GM19395 (cell line): ENCODE data around the gene RUNX1.
A peak's percentile ranks its signal among the peaks of the same experiment; 100 is the strongest.

Experiments
- ATAC-seq: cut with Tn5 transposase; IDR thresholded peaks from one replicate; pipeline ENCODE4 v1.9.1; 2021; ENCODE audit warnings: mild to moderate bottlenecking, moderate library complexity; ENCODE audit not compliant: unreplicated experiment

Gene RUNX1

DNA sequence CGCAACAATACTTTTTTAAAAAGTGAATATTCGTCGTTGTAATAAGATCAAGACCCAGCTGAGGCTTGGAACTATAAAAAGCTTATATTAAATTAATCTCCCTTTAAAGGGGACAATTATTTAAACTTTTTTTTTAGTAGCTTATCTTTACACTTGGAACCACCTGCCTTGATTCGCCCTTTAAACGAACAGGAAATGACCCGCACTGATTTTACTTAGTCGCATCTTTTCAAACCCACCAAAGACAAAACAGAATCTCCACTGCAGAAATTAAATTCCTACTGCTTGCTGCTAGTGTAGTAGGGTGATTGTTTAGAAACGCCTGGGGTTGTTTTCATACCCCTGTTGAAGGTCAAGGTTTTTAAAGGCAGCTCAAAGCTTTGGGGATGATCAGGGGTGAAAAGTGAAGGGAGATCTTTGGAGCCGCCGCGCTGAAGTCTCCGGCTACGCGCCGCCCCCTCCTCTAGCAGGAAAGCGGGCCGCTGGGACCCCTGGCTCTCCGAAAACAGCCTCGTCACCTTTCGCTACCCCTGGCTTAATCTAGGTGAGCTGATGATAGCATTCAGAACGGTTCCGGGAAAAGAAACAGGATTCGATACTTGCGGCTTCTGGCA, 163.4 kb downstream of the RUNX1 start:
- no peak for ATAC-seq

DNA sequence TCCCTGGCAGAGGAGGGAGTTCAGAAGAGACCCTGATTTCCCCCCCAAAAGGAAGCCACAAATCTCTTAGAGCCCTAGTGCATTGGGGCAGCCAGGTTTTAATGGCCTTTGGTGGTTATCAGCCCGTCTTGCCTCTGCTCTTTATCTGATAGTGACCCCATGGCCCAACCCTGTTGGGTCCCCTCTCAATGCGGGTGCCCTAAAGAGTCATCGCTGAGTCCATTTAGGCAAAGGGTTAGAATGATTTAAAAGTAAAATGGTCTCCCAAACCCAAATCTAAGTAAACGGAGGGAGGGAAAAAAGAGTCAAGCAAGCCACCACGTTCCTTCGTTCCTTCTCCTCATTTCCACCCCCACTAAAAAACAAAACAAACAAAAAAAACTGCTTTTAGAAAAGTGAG, 164.0 kb downstream of the RUNX1 start:
- ATAC-seq, result no peak

DNA sequence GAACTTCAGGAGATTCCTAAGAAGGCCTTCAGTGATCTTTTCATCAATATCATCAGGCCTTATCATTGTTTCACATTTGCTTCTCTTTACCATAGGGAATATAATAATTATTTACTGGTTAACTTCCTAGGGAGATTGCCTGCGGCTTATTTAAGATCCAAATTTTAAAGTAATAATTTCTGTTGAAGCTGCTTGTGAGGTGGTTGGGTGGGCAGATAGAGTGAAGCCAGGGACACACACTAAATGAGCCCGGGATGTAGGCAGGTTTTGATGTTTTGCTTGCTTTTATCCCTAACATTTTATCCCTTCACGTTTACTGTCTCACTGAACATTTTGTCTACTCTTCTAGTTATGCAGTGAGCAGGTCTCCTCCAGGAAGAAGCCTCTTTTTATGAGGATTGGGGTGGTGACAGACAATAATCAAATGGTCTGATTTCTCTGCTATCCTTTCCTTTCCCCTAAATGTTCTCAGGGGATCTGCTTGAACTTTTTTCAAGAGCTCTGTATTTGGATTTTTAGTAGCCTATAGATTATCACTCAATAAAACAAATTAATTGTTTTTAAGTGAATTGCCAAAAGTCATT, 164.7 kb downstream of the RUNX1 start:
- ATAC-seq, result no peak

DNA sequence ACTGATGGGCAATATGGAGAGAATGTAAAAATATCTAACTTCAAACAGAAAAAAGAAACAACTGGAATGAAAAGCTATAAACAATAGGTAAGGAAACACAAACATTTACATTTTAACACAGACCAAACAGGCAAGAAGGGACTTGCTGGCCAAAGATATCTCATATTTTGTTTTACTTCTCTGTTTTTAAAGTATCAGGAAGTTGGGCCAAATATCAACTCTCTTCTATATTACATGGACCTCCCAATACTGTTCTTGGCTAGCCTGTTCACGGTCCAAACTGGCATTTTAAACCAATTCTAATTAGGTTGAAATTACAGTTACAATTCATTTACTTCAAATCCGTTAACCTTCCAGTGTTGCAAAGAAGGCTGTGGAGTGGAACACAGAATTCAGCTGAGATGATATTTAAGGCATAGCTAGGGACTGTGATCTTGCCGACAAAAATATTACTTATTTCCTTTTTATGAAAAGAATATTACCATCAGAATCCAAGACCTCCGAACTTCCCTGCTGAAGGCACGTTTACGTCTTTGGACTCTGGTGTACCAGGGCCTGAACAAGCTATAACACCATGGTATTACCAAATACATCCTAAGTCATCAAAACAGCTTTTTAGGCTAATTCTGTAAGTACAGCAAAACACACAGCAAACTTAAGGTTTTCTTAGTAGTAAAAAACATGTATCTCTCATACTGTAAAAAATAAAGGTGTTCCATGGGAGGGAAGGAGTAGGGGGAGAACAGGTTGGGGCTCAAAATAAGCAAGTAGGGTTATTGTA, 165.4 kb downstream of the RUNX1 start:
- ATAC-seq, result no peak

DNA sequence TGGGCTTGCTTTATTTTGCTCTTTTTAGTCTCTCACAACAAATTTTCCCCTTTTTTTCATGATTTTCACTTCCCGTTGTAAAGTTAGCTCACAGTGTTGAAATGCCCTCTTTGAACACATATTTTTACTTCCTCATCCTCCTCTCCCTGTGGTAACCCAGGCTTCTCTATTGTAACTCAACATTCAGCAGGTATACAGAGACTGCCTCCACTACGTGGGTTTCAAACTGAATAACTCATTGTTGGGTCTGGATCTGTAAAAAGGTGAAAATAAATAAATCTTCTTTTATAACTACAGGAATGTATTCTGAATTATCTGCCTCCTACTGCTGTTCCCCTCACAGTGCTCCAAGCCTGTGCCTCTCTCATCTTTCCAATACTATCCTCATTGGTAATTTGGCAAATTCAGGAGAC, 166.4 kb downstream of the RUNX1 start:
- ATAC-seq, result peak; percentile 52

DNA sequence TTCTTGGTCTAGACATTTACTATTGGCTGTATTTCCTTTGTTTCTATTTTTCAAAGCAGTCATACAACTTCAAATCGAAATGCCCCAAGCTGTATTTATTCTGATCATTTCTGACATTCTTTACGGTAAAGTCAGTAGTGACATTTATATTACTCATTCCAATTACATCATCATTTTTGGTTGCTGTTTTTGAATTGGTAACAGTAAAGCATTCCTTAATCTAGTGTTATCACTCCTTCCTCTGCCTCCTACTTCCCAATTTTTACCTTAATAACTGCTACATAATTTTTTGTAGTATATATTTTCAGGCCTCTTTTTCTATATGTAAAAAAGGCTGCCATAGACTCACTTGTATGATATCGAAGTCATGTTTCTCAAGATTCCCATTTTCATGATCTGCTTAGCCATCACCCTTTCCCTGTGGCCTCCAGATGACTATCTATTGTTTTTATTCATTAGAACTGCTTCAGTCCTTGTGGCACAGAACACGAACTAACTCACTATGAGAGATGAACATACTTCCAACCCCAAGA, 167.2 kb downstream of the RUNX1 start:
- ATAC-seq, result no peak

DNA sequence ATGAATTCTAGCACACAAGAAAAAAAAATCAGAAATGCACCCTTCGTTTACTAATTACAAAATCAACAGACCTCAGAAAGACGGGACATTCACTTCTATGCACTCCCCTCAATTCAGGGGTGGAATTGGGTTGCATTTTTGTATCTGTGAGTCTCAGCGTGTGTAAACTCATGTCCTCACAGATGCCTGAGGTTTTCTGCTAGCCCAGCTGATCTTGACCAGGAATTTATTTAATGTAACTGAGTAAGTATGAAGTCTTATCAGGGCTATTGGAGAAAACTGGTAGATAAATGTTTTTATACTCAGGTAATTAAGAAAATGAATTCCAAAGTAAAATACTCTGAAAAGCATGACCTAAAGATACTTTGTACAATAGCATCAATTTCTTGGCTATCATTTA, 167.7 kb downstream of the RUNX1 start:
- no peak for ATAC-seq

DNA sequence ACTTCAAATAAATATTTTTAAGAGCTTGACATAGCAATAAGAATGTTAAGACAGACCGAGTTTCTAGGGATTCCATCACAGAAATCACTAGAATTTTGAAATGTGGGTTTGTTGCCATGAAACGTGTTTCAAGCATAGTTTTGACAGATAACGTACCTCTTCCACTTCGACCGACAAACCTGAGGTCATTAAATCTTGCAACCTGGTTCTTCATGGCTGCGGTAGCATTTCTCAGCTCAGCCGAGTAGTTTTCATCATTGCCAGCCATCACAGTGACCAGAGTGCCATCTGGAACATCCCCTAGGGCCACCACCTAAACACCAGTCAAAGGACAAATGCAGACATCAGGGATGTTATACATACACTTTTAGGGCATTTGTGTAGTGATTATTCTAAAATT, 168.7 kb downstream of the RUNX1 start:
- no peak for ATAC-seq

DNA sequence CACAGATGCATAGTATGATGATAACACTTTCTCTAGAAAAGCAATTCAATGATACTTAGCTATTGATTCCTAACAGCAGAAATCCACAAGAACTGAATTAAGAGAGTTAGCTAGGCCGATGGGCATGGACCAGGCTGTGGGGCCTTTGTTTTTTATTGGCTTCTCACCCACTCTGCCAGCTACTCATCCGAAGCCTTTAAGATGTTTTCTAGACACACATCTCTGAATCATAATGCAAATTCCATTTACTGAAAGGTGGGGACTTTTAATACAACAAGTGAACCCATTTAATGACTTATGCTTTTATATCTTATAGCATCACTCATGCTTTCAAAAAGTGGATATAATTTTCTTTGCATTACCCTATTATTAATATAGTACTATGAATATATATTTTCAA, 170.2 kb downstream of the RUNX1 start:
- no peak for ATAC-seq

DNA sequence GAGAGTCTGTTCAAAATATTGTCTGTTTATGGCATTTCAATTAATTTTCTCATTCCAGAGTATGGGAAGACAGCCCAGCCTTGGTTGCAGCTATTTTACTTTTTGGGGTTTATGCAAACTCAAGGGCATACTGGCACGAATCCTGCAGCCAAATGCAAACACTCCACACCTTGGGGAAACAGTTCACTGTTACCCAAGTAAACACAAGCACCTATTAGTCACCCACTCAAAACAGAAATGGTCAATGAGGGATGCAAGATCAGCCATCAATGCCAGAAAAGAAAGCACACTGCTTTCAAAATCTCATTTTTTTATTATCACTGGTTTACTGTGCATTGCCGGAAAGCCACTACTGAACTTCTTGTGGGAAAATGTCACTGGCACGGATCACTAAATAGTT, 170.6 kb downstream of the RUNX1 start:
- ATAC-seq, result no peak

DNA sequence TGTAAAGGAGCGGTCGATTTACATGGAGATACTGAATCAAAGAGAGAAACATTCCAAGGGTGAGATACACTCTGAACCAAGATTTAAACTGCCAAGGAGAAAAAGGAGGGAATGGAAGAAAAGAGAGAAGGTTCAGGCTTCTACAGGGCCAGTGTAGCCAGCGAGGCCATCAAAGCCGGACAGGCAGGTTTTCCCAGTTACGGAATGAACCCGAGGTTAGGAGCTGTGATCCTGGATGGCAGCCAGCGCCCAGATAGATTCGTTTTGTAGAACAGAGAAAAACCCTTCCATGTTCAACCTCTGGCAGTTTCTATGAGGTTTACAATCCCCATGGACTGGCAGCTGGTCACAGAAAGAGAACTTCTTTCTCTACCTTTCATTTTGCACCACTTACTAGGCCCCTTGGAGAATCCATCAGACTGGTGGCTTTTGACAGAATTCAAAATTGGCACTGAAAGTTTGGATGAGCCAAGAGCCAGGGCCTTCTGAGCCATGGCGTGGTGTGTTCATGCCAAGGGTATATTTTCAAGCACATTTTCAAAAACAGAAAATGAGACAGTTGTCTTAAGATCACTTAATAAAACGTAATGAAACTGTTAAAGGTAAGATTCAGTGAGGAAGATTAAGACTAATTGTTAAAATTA, 171.5 kb downstream of the RUNX1 start:
- no peak for ATAC-seq

DNA sequence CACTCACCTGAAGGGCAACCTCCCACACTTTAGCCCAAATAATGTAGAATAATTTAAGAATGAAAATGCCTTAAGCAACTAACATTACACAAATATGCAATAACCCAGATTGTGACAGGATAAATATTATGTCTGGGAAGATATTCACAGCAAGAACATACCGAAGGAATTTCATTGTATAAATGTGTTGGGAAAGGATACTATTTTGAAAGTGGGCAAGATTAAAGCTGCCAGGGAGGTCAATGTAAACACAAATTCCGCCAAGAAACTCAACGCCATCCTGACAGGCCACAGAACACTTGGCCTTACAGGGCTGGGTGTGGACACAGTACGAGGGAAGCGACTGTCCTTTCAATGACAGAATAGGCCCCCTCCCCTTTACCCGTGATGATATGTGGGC, 173.3 kb downstream of the RUNX1 start:
- no peak for ATAC-seq

DNA sequence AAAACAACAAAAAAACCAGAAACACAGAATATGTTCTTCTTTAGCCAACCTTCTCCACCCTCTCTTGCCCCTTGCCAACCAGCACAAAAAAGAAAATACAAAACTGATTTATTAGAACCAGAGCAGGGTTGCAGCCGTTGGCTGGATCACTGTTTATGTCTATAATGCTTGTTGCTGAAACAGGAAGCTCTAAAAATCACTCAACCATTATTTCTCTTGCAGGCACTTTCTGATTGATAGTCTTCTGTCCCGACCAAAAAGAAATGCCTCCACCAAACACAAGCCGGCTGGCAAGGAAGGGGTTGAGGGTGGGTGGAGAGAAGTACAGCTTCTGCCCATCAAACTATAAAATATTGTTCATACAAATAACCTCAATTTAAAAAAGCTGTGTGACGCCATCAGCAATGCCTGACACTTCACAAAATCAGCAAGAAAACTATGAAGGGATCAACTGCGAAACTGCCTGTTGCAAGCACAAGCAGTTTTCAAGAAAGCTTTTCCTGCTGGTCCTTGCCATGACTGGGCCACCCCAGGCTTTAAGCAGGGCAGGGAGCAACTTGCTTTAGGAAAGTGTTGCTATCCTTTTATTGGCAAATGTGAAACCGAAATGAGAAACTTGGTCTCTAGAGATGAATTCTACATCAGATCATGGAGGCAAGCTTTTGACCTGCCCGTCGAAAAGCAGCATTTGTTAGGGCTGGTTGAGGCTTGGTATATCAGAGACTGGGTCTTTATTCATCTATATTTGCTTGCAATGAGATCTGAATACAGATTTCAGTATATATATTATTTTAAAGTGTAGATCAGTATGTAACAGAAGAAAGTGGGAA, 174.2 kb downstream of the RUNX1 start:
- ATAC-seq, result peak; percentile 90

DNA sequence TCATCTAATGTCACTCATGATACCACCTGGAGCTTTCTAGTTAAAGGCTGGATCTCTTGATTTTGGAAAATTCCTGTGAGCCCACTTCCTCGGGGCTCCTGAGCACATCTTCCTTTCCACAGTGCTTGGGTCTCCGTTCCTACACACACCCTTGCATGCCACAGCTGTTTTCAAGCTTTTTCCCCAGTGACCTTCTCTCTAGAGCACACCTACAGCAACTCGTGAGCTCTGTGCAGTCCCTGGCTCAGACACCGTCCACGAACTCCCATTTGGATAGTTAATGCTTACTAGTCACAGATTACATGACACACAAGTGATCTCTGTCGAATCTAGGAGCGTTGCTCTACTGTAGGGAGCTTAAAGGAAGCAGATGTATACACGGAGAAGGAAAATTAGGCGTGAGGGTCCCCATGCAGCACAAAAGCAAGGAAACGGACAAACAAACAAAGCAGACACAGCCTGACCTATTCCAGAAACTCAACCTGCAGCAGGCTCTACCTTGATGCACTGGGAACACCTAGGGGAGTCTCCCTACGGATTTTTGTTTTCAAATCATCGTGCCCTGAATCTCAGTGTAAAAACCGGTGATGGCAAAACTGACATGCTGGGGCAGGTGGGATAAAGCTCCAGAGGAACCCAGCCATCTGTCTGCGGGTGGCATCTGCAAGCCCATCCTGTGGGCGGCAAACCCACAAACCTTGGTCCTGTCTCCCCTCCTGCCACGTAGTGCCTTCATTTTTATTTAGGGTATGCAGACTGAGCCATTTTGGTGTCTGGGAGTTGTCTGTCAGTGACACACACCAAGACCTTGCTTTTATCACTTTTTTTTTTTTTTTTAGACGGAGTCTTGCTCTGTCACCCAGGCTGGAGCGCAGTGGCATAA, 177.8 kb downstream of the RUNX1 start:
- ATAC-seq, result no peak

DNA sequence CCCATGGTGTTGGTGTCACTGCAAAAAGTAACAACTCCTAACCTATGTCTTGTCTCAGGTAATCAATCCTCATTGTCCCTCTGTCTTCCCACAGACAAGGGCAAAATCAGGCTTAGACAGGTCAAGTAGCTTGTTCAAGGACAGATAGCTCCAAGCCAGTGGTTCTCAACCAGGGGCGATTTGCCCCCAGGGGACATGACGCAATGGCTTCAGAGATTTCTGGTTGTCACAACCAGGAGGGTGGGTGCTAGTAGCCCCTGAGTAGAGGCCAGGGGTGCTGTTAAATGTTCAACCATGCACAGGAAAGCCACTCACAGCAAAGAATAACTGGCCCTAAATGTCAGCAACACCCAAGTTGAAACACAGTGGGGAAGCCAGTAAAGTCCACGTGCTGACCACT, 178.9 kb downstream of the RUNX1 start:
- no peak for ATAC-seq

DNA sequence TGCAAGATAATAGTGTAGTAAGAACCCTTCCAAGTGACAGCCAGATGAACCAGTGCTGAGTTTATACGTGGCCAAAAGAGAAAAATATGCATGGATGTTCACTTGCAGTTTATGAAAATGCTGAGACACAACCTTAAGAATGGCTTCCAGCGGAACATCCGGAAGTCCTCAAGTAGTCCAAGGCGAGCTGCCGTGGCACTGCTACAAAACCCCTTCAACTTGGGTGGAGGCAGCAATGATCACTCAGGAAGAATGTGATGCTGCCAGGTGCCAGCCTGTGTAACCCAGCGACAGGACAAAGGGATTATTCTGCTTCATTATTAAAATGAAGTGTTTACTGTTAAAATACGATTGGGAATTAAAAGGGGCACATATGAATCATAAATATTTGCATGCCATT, 179.6 kb downstream of the RUNX1 start:
- ATAC-seq, result no peak

DNA sequence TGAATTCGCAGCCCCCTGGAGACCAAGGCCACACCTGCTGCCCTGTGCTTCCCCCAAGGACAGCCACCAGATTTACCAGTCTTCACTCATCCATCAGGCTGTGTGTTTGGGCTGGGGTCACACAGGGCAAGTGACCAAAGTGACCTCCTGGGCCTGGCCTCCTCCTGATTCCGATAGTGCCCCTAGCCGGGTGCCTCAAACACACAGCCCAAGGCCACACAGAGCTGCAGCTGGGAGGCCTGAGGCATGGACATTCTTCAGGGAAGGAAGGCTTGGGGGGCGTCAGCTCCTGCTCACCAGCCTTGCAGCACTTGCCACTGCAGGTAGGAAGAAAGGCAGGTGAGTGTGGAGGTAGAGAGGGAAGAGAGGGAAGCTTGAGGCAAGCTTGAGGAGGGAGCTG, 181.3 kb downstream of the RUNX1 start:
- ATAC-seq, result no peak

DNA sequence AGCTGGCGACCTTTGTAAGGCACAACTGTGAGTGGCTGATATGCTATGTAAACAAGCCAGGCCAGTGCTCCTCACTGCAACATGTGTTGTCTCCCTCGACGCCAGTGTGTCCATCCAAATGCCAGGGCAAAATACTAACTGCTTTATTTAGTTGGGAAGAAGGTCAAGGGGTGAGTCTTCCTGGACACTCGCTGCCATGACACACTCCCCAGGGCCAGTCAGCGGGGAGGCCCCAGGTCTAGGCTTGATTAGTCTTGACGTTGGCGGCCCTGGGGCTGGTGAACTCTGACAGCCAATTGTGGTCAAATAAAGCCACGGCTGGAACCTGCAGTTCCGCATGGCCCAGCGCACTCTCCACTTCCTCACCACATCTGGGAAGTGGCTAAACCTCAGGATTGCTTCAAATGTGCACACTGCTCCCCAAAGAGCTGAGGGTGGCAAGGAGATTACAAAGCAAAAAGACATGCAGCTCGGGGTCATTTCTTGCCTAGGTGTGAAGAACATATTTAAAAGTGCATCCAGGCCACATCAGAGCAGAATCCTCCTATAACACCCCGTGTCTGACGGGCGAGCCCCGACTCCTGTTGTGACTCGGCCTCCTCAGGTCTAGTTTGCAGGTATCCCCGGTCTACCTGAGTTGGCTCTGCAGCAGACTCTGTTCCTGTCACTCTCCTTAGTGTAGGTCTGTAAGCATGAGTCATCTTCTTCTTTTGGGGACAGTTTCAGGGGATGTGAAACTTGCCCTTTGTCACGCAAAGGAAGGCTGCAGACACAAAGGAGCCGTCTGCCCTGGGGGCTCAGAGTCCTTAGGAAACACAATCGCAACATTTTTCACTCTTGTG, 183.5 kb downstream of the RUNX1 start:
- peak; percentile 93 for ATAC-seq
